22Rv1 (cell line): ENCODE results near the gene GALT.

Experiments used
- ZFX ChIP-seq: fragments of 450-650 bp; IDR thresholded peaks from 2 replicates; pipeline ENCODE4 v1.6.1; 2017; ENCODE audit warnings: antibody characterized with exemption, borderline replicate concordance
- TF ChIP-seq, protein P1 (sequence below): fragments of 450-650 bp; IDR thresholded peaks from 2 replicates; pipeline ENCODE4 v1.5.1; 2017; ENCODE audit warnings: mild to moderate bottlenecking

DNA sequence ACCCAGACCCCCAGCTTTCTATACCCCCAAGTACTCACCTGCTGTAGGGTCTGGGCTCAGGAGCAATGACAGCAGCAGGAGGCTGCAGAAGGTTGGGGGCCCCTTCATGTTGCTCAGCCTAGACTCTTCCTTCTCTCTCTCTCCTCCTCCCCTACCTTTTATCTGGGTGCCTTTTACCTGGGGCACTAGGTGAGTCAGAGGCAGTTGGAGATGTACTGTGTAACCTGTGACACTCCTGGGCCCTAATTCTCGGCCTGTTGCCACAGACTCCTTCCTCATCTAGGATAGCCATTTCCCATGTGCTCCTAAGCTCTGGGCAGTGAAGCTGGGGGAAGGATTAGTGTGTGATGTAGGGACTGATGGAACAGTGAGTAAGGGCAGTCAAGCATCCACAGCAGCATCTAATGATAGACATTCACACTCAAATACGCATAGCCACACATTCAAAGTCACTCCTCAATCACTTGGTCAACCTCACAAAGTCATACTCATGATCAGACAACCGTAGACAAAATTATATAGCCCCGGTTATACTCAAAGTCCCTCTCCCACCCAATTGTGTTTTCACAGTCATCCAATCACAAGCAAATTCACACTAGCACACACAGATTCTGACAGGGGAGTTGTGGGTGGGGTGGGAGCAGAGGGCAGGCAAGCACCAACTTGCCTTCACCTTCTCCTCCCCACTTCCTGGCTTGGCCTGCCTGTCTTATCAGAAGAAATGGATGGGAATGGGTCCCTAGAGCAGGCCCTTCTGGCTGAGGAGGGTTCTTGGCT lies 16.2 kb downstream of the GALT start, which contains the start of gene CCL27:
- TF ChIP-seq, protein P1, sequence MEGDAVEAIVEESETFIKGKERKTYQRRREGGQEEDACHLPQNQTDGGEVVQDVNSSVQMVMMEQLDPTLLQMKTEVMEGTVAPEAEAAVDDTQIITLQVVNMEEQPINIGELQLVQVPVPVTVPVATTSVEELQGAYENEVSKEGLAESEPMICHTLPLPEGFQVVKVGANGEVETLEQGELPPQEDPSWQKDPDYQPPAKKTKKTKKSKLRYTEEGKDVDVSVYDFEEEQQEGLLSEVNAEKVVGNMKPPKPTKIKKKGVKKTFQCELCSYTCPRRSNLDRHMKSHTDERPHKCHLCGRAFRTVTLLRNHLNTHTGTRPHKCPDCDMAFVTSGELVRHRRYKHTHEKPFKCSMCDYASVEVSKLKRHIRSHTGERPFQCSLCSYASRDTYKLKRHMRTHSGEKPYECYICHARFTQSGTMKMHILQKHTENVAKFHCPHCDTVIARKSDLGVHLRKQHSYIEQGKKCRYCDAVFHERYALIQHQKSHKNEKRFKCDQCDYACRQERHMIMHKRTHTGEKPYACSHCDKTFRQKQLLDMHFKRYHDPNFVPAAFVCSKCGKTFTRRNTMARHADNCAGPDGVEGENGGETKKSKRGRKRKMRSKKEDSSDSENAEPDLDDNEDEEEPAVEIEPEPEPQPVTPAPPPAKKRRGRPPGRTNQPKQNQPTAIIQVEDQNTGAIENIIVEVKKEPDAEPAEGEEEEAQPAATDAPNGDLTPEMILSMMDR: no peak
- TF ChIP-seq ZFX: no peak
